CD14-positive monocyte (primary cell): ENCODE measurements around the gene NTRK3. TPM values are rescaled to one million over a fixed set of nuclear protein-coding genes. Genes with fewer than 3 reads are reported as not detected.

ENCODE experiments used
- DNase-seq, 3 donors: peaks; one replicate each; pipeline ENCODE4 v3.0.0-alpha.2; 2011 to 2022
- H2AFZ ChIP-seq: 2 replicates; pipeline ENCODE4 v1.6.0; 2012; ENCODE audit warnings: mild to moderate bottlenecking, low read depth, low read length, inconsistent platforms; ENCODE audit not compliant: insufficient read depth, poor library complexity, severe bottlenecking
- H3K27ac ChIP-seq, 2 donors: 1 replicate in 1 of 2; 2 replicates in 1 of 2; pipeline ENCODE4 v1.5.1; 2012 to 2013; ENCODE audit warnings: low read length in 2 of 2, control low read depth in 1 of 2, inconsistent platforms in 1 of 2, low read depth in 1 of 2, mild to moderate bottlenecking in 1 of 2
- H3K27me3 ChIP-seq, 2 donors: one replicate each; pipeline versions ENCODE4 v1.6.0 to v1.6.1; 2011 to 2013; ENCODE audit warnings: low read length in 2 of 2; ENCODE audit not compliant: control insufficient read depth in 2 of 2, insufficient read depth in 2 of 2
- H3K36me3 ChIP-seq, 2 donors: replicated peaks in 1 of 2; 1 replicate in 1 of 2; 2 replicates in 1 of 2; pipeline versions ENCODE4 v1.5.1 to v1.6.1; 2012 to 2013; ENCODE audit warnings: low read length in 2 of 2, control low read depth in 1 of 2, inconsistent platforms in 1 of 2, mild to moderate bottlenecking in 1 of 2; ENCODE audit not compliant: insufficient read depth in 2 of 2, control insufficient read depth in 1 of 2
- H3K4me1 ChIP-seq, 2 donors: 1 replicate in 1 of 2; 2 replicates in 1 of 2; pipeline versions ENCODE4 v1.5.1 to v1.6.1; 2012 to 2013; ENCODE audit warnings: low read length in 2 of 2, control low read depth in 1 of 2, inconsistent platforms in 1 of 2, mild to moderate bottlenecking in 1 of 2, moderate library complexity in 1 of 2; ENCODE audit not compliant: insufficient read depth in 2 of 2, control insufficient read depth in 1 of 2
- H3K4me2 ChIP-seq: replicated peaks from 2 replicates; pipeline ENCODE3; 2012; ENCODE audit warnings: low read length, moderate library complexity, mild to moderate bottlenecking; ENCODE audit not compliant: poor library complexity, severe bottlenecking; ENCODE audit errors: extremely low read depth
- H3K4me3 ChIP-seq, 3 experiments: fragments of 200-600 bp in 1 of 3; sonication (generic) in 1 of 3; replicated peaks in 1 of 3; 1 replicate in 2 of 3; 2 replicates in 1 of 3; pipeline ENCODE4 v1.5.1; 2011 to 2013; ENCODE audit warnings: low read length in 3 of 3, mild to moderate bottlenecking in 3 of 3, control low read depth in 2 of 3, low read depth in 2 of 3, inconsistent platforms in 1 of 3, moderate library complexity in 1 of 3
- H3K79me2 ChIP-seq: 2 replicates; pipeline ENCODE4 v1.6.0; 2012; ENCODE audit warnings: mild to moderate bottlenecking, control low read depth, inconsistent platforms, low read length, moderate library complexity; ENCODE audit not compliant: insufficient read depth
- H3K9ac ChIP-seq: 2 replicates; pipeline ENCODE4 v1.6.0; 2017; ENCODE audit warnings: low read length, mild to moderate bottlenecking; ENCODE audit not compliant: insufficient read depth, poor library complexity, severe bottlenecking
- H3K9me3 ChIP-seq, 2 donors: replicated peaks in 1 of 2; 1 replicate in 1 of 2; 2 replicates in 1 of 2; pipeline versions ENCODE4 v1.5.1 to v1.6.1; 2012 to 2013; ENCODE audit warnings: low read length in 2 of 2, control low read depth in 1 of 2; ENCODE audit not compliant: control insufficient read depth in 1 of 2, insufficient read depth in 1 of 2
- H4K20me1 ChIP-seq: 2 replicates; pipeline ENCODE4 v1.6.0; 2012; ENCODE audit warnings: mild to moderate bottlenecking, low read length, control low read depth, moderate library complexity; ENCODE audit not compliant: insufficient read depth
- H3K27ac Mint-ChIP-seq, 7 donors: one replicate each; pipeline ENCODE4 v1.8.0; 2020; ENCODE audit warnings: mild to moderate bottlenecking in 7 of 7, mixed read lengths in 7 of 7, moderate library complexity in 6 of 7, inconsistent platforms in 2 of 7
- H3K27me3 Mint-ChIP-seq, 3 donors: one replicate each; pipeline ENCODE4 v1.8.0; 2021 to 2022; ENCODE audit warnings: low read depth in 3 of 3, mild to moderate bottlenecking in 3 of 3, mixed read lengths in 3 of 3, moderate library complexity in 3 of 3, inconsistent platforms in 1 of 3
- H3K36me3 Mint-ChIP-seq, 2 donors: one replicate each; pipeline ENCODE4 v1.8.0; 2020; ENCODE audit warnings: mixed read lengths in 2 of 2, inconsistent platforms in 1 of 2, mild to moderate bottlenecking in 1 of 2
- H3K4me1 Mint-ChIP-seq: one replicate; pipeline ENCODE4 v1.8.0; 2020; ENCODE audit warnings: mild to moderate bottlenecking, mixed read lengths
- H3K4me3 Mint-ChIP-seq, 2 donors: one replicate each; pipeline ENCODE4 v1.8.0; 2020; ENCODE audit warnings: mild to moderate bottlenecking in 2 of 2, mixed read lengths in 2 of 2, moderate library complexity in 1 of 2
- H3K9me3 Mint-ChIP-seq, 7 donors: one replicate each; pipeline ENCODE4 v1.8.0; 2020 to 2022; ENCODE audit warnings: mixed read lengths in 7 of 7, mild to moderate bottlenecking in 6 of 7, moderate library complexity in 6 of 7, inconsistent platforms in 2 of 7
- WGBS: methylation state at CpG from one replicate; pipeline ENCODE4 v1.1.5; 2013; ENCODE audit warnings: missing lambda C conversion rate; ENCODE audit not compliant: insufficient coverage; 5-methylcytosine and 5-hydroxymethylcytosine counted together
- intact Hi-C, 2 donors: fragments of 100-400 bp; cut with micrococcal nuclease; formaldehyde crosslinking; loops; one replicate each; pipeline versions ENCODE4 v1.15.0 to v1.15.1; 2023
- polyA plus RNA-seq, 3 donors: library from polyadenylated mRNA; depleted of rRNA in 1 of 3; unstranded in 2 of 3; stranded (reverse) in 1 of 3; fragments of 300-500 nt in 2 of 3; fragments of >200 nt in 1 of 3; fragmentation: Illumina TruSeq in 2 of 3; gene quantifications; 1 replicate in 2 of 3; 2 replicates in 1 of 3; pipeline ENCODE4 v1.2.3, GENCODE V29; 2012 to 2021
- TF ChIP-seq, protein P1 (sequence below): fragments of 200-600 bp; IDR thresholded peaks from one replicate; pipeline ENCODE4 v1.8.0; 2022; ENCODE audit warnings: antibody characterized with exemption, mild to moderate bottlenecking

The NTRK3 gene
- polyA plus RNA-seq, 3 donors = not detected

DNA sequence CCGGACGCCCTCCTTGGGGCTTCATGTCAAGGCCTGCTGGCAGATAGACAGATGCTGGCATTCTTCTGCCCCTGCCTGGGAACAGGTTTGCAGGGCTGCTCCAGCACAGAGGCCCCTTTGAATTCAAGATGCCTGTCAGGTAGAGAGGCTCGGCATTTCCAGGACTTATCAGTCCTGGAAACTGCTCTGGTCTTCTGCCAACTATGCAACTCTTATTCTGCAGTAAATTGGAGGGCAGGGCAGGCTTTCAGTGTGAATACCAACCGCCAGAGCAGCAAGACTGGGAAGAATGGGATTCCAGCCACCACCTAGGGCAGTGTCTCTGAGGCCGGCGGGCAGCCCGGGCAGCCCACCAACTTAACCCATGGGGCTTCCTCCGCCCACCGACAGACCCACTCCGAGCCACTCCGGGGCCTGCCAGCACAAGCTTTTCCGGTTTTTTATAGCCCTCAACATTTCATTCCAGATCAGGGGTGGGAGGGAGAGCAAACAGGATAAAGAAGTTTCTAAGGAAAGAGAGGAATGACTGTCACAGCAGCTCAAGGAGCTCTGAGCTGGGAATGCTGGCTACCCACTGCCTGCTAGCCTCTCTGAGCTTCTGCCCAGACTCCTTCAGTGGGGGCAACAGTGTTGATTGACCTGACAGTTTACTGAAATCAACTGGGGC, 140.9 kb downstream of the NTRK3 start:
- Mint-ChIP-seq H3K4me1 (no peaks in the 10 kb centered on the region), H3K4me3 (no peak overlapping the region), H3K9me3 (peaks cover 0 to 10% (median 1%) of the 10 kb centered on the region in 7 donors), H3K27ac (no peak overlapping the region), H3K27me3 (peaks cover 0 to 7% (median 0%) of the 10 kb centered on the region in 3 donors), H3K36me3 (no peaks in the 10 kb centered on the region)
- H4K20me1 ChIP-seq = no peaks in the 10 kb centered on the region
- no peaks in the 10 kb centered on the region for H3K27me3 ChIP-seq
- no peaks in the 10 kb centered on the region for H3K79me2 ChIP-seq
- 85% methylated on average over 6 of the region's 12 CpGs for WGBS
- intact Hi-C loops = no loop called here
- no peak overlapping the region for H3K9ac ChIP-seq
- DNase-seq = no peak
- H3K4me3 ChIP-seq = no peak overlapping the region
- H2AFZ ChIP-seq = no peak overlapping the region
- H3K27ac ChIP-seq = no peak overlapping the region
- H3K36me3 ChIP-seq = no peaks in the 10 kb centered on the region
- H3K9me3 ChIP-seq = no peaks in the 10 kb centered on the region
- TF ChIP-seq, protein P1, sequence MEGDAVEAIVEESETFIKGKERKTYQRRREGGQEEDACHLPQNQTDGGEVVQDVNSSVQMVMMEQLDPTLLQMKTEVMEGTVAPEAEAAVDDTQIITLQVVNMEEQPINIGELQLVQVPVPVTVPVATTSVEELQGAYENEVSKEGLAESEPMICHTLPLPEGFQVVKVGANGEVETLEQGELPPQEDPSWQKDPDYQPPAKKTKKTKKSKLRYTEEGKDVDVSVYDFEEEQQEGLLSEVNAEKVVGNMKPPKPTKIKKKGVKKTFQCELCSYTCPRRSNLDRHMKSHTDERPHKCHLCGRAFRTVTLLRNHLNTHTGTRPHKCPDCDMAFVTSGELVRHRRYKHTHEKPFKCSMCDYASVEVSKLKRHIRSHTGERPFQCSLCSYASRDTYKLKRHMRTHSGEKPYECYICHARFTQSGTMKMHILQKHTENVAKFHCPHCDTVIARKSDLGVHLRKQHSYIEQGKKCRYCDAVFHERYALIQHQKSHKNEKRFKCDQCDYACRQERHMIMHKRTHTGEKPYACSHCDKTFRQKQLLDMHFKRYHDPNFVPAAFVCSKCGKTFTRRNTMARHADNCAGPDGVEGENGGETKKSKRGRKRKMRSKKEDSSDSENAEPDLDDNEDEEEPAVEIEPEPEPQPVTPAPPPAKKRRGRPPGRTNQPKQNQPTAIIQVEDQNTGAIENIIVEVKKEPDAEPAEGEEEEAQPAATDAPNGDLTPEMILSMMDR = no peak
- no peaks in the 10 kb centered on the region for H3K4me1 ChIP-seq
- H3K4me2 ChIP-seq = no peak overlapping the region

DNA sequence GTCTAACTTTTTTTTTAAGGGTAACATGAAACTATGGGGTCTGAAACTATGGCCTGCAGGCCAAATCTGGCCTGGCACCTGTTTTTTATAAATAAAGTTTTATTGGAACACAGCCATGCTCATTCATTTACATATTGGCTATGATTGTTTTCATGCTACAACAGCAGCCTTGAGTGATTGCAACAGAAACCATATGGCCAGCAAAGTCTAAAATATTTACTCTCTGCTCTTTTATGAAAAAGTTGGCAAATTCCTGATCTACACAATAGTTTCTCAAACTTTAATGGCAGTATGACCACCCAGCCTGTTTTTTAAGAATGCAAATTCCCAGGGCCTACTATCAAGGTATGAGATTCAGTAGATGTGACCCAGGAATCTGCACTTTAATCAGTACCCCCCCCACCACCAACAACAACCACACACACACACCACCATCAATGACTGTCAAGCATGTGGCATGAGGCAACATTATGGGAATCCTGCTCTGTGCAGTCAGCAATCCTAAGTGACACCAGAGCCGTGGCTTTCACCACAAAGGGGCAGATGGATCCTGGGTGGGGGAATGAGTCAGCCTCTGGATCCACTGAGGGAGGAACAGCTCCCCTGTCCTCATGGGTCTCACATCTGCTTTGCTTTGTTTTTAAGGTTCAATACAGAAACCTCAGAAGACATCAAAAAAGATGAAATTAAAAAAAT, 142.8 kb downstream of the NTRK3 start:
- H3K4me3 ChIP-seq = no peak overlapping the region
- H3K79me2 ChIP-seq = no peaks in the 10 kb centered on the region
- no peak for DNase-seq
- no peak overlapping the region for H3K27ac Mint-ChIP-seq
- H3K36me3 Mint-ChIP-seq = no peaks in the 10 kb centered on the region
- no peaks in the 10 kb centered on the region for H4K20me1 ChIP-seq
- no peaks in the 10 kb centered on the region for H3K4me1 Mint-ChIP-seq
- no peak overlapping the region for H3K4me2 ChIP-seq
- H3K9me3 Mint-ChIP-seq = peaks cover 0 to 10% (median 0%) of the 10 kb centered on the region in 7 donors
- no peak overlapping the region for H3K4me3 Mint-ChIP-seq
- intact Hi-C loops = no loop called here
- no peaks in the 10 kb centered on the region for H3K9me3 ChIP-seq
- no peak overlapping the region for H2AFZ ChIP-seq
- H3K9ac ChIP-seq = no peak overlapping the region
- no peak overlapping the region for H3K27ac ChIP-seq
- TF ChIP-seq, protein P1 = no peak
- H3K27me3 Mint-ChIP-seq = peaks cover 0 to 3% (median 0%) of the 10 kb centered on the region in 3 donors
- no peaks in the 10 kb centered on the region for H3K27me3 ChIP-seq
- H3K36me3 ChIP-seq = no peaks in the 10 kb centered on the region
- H3K4me1 ChIP-seq = no peaks in the 10 kb centered on the region
- WGBS = no CpG with 5 or more reads among the region's 1 CpG
